K562 (cell line): ENCODE measurements around the gene EN2.

Experiments
- GABPB2 ChIP-seq: fragments of 250-450 bp; sonication (Bioruptor Pico); conservative IDR thresholded peaks from 2 replicates; pipeline ENCODE4 v1.5.1; 2021; ENCODE audit warnings: mild to moderate bottlenecking
- PCBP1 ChIP-seq: fragments of 200-400 bp; formaldehyde crosslinking; IDR thresholded peaks from 2 replicates; pipeline ENCODE4 v1.6.1; 2018; ENCODE audit warnings: mild to moderate bottlenecking, low read depth, low read length; ENCODE audit not compliant: poor library complexity, severe bottlenecking
- REST ChIP-seq, 2 experiments: fragments of 450-650 bp; formaldehyde crosslinking in 1 of 2; IDR thresholded peaks; 2 replicates each; pipeline versions ENCODE4 v1.4.0 to v1.6.1; 2014 to 2020; ENCODE audit warnings: mild to moderate bottlenecking in 2 of 2, borderline replicate concordance in 1 of 2, low read depth in 1 of 2
- SMAD1 ChIP-seq: fragments of 150-350 bp; IDR thresholded peaks from 2 replicates; pipeline ENCODE4 v1.6.1; 2014; ENCODE audit warnings: low read length, low read depth; ENCODE audit not compliant: partially characterized antibody

- no peak for TF ChIP-seq GABPB2
- no peak for TF ChIP-seq PCBP1
- no peak for TF ChIP-seq SMAD1
- no peak for TF ChIP-seq REST (IDR thresholded peaks at IDR 0.05; ENCODE audit: borderline replicate concordance)
- no peak for TF ChIP-seq REST (CRISPR knock-in tag; IDR thresholded peaks at IDR 0.05; ENCODE audit: low read depth)
These were observed 55.8 kb downstream of the EN2 start for GRCh38 chr7:155513543-155514285.
